K562 (cell line): ENCODE data around the gene EIF4E. TPM values are rescaled to one million over a fixed set of nuclear protein-coding genes. Genes with fewer than 3 reads are reported as not detected.

Source experiments
- C11orf30 ChIP-seq: fragments of 450-650 bp; IDR thresholded peaks from 2 replicates; pipeline ENCODE4 v1.6.1; 2016; ENCODE audit warnings: low read depth, mild to moderate bottlenecking
- CBFA2T3 ChIP-seq: fragments of 450-650 bp; IDR thresholded peaks from 2 replicates; pipeline ENCODE4 v1.6.1; 2017
- CBX3 ChIP-seq, 2 experiments: IDR thresholded peaks; 1 replicate in 1 of 2; 2 replicates in 1 of 2; pipeline ENCODE4 v1.6.1; 2012; ENCODE audit warnings: inconsistent platforms in 2 of 2, low read length in 2 of 2, borderline replicate concordance in 1 of 2, control low read depth in 1 of 2
- CBX5 ChIP-seq: IDR thresholded peaks from 2 replicates; pipeline ENCODE4 v1.6.1; 2014; ENCODE audit warnings: low read depth, borderline replicate concordance
- CC2D1A ChIP-seq: fragments of 450-650 bp; IDR thresholded peaks from 2 replicates; pipeline ENCODE4 v1.6.1; 2017; ENCODE audit warnings: mild to moderate bottlenecking
- CREM ChIP-seq: IDR thresholded peaks from 2 replicates; pipeline ENCODE4 v1.6.1; 2014; ENCODE audit warnings: antibody characterized with exemption, low read depth
- DMBX1 ChIP-seq: fragments of 250-450 bp; sonication (Bioruptor Pico); IDR thresholded peaks from 2 replicates; pipeline ENCODE4 v1.8.0; 2022; ENCODE audit warnings: inconsistent platforms, mild to moderate bottlenecking, moderate library complexity, borderline replicate concordance
- EP400 ChIP-seq: fragments of 450-650 bp; IDR thresholded peaks from 2 replicates; pipeline ENCODE4 v1.6.1; 2017; ENCODE audit warnings: antibody characterized with exemption, mild to moderate bottlenecking, moderate library complexity
- HDAC1 ChIP-seq, 2 experiments: fragments of 450-650 bp; IDR thresholded peaks; 2 replicates each; pipeline ENCODE4 v1.6.1; 2016 to 2017; ENCODE audit warnings: inconsistent platforms in 1 of 2, mild to moderate bottlenecking in 1 of 2, moderate library complexity in 1 of 2
- ILF3 ChIP-seq: fragments of 450-650 bp; IDR thresholded peaks from 2 replicates; pipeline ENCODE4 v1.6.1; 2018; ENCODE audit warnings: antibody characterized with exemption, mild to moderate bottlenecking, moderate library complexity, borderline replicate concordance
- KHSRP ChIP-seq: fragments of 450-650 bp; IDR thresholded peaks from 2 replicates; pipeline ENCODE4 v1.6.1; 2017
- MYBL2 ChIP-seq, 2 experiments: fragments of 450-650 bp in 1 of 2; sonication (generic) in 1 of 2; formaldehyde crosslinking in 1 of 2; IDR thresholded peaks; 2 replicates each; pipeline versions ENCODE4 v1.6.1 to v1.8.1; 2017 to 2022; ENCODE audit warnings: borderline replicate concordance in 1 of 2, inconsistent platforms in 1 of 2, low read depth in 1 of 2, mild to moderate bottlenecking in 1 of 2, missing genetic modification reagents in 1 of 2, moderate library complexity in 1 of 2
- NFE2 ChIP-seq: IDR thresholded peaks from 2 replicates; pipeline ENCODE4 v1.6.1; 2014; ENCODE audit warnings: antibody characterized with exemption, low read depth
- SMARCE1 ChIP-seq: fragments of 450-650 bp; IDR thresholded peaks from 2 replicates; pipeline ENCODE4 v1.7.1; 2016; ENCODE audit warnings: mild to moderate bottlenecking
- XRCC4 ChIP-seq: IDR thresholded peaks from one replicate; pipeline ENCODE4 v1.6.1; 2011; ENCODE audit not compliant: insufficient read depth, insufficient read length; ENCODE audit errors: extremely low read depth
- ZBTB33 ChIP-seq: sonication (generic); formaldehyde crosslinking; IDR thresholded peaks from 2 replicates; pipeline ENCODE4 v1.8.1; 2023; ENCODE audit warnings: mild to moderate bottlenecking, missing genetic modification reagents
- ZC3H11A ChIP-seq: IDR thresholded peaks from 2 replicates; pipeline ENCODE4 v1.6.1; 2012; ENCODE audit warnings: low read depth, low read length, improper control_type of control experiment
- ZC3H4 ChIP-seq: sonication (generic); formaldehyde crosslinking; IDR thresholded peaks from 2 replicates; pipeline ENCODE4 v1.9.0; 2021; ENCODE audit warnings: missing genetic modification reagents, borderline replicate concordance
- ZNF316 ChIP-seq: fragments of 450-650 bp; IDR thresholded peaks from 2 replicates; pipeline ENCODE4 v1.6.1; 2016
- ZNF324 ChIP-seq: fragments of 250-450 bp; sonication (Bioruptor Pico); IDR thresholded peaks from 2 replicates; pipeline ENCODE4 v1.4.0; 2020; ENCODE audit warnings: mild to moderate bottlenecking
- polyA plus RNA-seq, 8 experiments: library from polyadenylated mRNA; depleted of rRNA in 4 of 8; stranded (reverse) in 5 of 8; unstranded in 3 of 8; fragments of >200 nt; fragmentation: Nextera tagmentation in 2 of 8; fragmentation: Illumina TruSeq in 1 of 8; extraction: Ambion mirVana in 2 of 8; extraction: Trizol in 1 of 8; gene quantifications; 2 replicates each; pipeline versions ENCODE4 v1.2.1 to v1.2.3, GENCODE V29; 2011 to 2014; ENCODE audit warnings: inconsistent platforms in 1 of 8, missing spikeins in 1 of 8
- total RNA-seq, 7 experiments: library from RNA; depleted of rRNA in 6 of 7; stranded (reverse); fragments of >200 nt in 6 of 7; fragmentation: Illumina TruSeq in 2 of 7; extraction: Trizol in 2 of 7; gene quantifications; 2 replicates each; pipeline versions ENCODE4 v1.2.1 to v1.2.3, GENCODE V29; 2011 to 2021; ENCODE audit warnings: low replicate concordance in 1 of 7
- TF ChIP-seq, protein P1 (sequence below): sonication (generic); IDR thresholded peaks from 2 replicates; pipeline ENCODE4 v1.6.1; 2016
- TF ChIP-seq, protein P2 (sequence below): fragments of 450-650 bp; IDR thresholded peaks from 2 replicates; pipeline ENCODE4 v1.7.1; 2018; ENCODE audit warnings: mild to moderate bottlenecking, low read depth; ENCODE audit not compliant: partially characterized antibody
- TF ChIP-seq, protein P3 (sequence below): fragments of 450-650 bp; IDR thresholded peaks from 2 replicates; pipeline ENCODE4 v1.6.1; 2016; ENCODE audit warnings: mild to moderate bottlenecking

Gene EIF4E
- total and polyA plus RNA-seq, 9 of the 15 experiments (the other 6 are each of a cell fraction or from before 2014, with no cell fraction given) = 164 to 489 (median 179) TPM

- TF ChIP-seq ZBTB33 (CRISPR knock-in tag) = peak; percentile 34; the same call in 1 of the 2 replicates
- TF ChIP-seq XRCC4 = no peak
- peak; percentile 79 for TF ChIP-seq NFE2
- peak; percentile 68; the same call in 1 of the 2 replicates for TF ChIP-seq SMARCE1
- TF ChIP-seq KHSRP = no peak
- no peak for TF ChIP-seq DMBX1 (CRISPR knock-in tag)
- TF ChIP-seq ZNF324 = no peak
- peak; percentile 51 for TF ChIP-seq ZNF316
- 0 out of 2 replicates have a peak, but pooled peaks have one; percentile 9 for TF ChIP-seq CREM
- no peak for TF ChIP-seq ZC3H11A
- peak in 1 of 2 experiments; percentile 40; a peak in 1 of 3 replicates for TF ChIP-seq CBX3 (IDR thresholded peaks at IDR 0.05; ENCODE audit: borderline replicate concordance in 1 of 2, low read length in 2 of 2)
- TF ChIP-seq, protein P1, sequence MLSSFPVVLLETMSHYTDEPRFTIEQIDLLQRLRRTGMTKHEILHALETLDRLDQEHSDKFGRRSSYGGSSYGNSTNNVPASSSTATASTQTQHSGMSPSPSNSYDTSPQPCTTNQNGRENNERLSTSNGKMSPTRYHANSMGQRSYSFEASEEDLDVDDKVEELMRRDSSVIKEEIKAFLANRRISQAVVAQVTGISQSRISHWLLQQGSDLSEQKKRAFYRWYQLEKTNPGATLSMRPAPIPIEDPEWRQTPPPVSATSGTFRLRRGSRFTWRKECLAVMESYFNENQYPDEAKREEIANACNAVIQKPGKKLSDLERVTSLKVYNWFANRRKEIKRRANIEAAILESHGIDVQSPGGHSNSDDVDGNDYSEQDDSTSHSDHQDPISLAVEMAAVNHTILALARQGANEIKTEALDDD = peak; percentile 87
- peak in 1 of 2 experiments; percentile 55; a peak in 1 of 4 replicates for TF ChIP-seq HDAC1 (IDR thresholded peaks at IDR 0.05)
- no peak for TF ChIP-seq CBX5
- TF ChIP-seq MYBL2 (IDR thresholded peaks at IDR 0.05; ENCODE audit: low read depth) = peak; percentile 67
- TF ChIP-seq MYBL2 (CRISPR knock-in tag; IDR thresholded peaks at IDR 0.05; ENCODE audit: borderline replicate concordance) = no peak
- TF ChIP-seq EP400 = peak; percentile 45; the same call in 1 of the 2 replicates
- no peak for TF ChIP-seq ZC3H4 (CRISPR knock-in tag)
- peak; percentile 43; the same call in 1 of the 2 replicates for TF ChIP-seq CC2D1A
- TF ChIP-seq, protein P2, sequence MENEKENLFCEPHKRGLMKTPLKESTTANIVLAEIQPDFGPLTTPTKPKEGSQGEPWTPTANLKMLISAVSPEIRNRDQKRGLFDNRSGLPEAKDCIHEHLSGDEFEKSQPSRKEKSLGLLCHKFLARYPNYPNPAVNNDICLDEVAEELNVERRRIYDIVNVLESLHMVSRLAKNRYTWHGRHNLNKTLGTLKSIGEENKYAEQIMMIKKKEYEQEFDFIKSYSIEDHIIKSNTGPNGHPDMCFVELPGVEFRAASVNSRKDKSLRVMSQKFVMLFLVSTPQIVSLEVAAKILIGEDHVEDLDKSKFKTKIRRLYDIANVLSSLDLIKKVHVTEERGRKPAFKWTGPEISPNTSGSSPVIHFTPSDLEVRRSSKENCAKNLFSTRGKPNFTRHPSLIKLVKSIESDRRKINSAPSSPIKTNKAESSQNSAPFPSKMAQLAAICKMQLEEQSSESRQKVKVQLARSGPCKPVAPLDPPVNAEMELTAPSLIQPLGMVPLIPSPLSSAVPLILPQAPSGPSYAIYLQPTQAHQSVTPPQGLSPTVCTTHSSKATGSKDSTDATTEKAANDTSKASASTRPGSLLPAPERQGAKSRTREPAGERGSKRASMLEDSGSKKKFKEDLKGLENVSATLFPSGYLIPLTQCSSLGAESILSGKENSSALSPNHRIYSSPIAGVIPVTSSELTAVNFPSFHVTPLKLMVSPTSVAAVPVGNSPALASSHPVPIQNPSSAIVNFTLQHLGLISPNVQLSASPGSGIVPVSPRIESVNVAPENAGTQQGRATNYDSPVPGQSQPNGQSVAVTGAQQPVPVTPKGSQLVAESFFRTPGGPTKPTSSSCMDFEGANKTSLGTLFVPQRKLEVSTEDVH = peak; percentile 91
- peak; percentile 25; the same call in 1 of the 2 replicates for TF ChIP-seq C11orf30
- no peak for TF ChIP-seq ILF3
- TF ChIP-seq, protein P3, sequence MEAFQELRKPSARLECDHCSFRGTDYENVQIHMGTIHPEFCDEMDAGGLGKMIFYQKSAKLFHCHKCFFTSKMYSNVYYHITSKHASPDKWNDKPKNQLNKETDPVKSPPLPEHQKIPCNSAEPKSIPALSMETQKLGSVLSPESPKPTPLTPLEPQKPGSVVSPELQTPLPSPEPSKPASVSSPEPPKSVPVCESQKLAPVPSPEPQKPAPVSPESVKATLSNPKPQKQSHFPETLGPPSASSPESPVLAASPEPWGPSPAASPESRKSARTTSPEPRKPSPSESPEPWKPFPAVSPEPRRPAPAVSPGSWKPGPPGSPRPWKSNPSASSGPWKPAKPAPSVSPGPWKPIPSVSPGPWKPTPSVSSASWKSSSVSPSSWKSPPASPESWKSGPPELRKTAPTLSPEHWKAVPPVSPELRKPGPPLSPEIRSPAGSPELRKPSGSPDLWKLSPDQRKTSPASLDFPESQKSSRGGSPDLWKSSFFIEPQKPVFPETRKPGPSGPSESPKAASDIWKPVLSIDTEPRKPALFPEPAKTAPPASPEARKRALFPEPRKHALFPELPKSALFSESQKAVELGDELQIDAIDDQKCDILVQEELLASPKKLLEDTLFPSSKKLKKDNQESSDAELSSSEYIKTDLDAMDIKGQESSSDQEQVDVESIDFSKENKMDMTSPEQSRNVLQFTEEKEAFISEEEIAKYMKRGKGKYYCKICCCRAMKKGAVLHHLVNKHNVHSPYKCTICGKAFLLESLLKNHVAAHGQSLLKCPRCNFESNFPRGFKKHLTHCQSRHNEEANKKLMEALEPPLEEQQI = peak; percentile 50; the same call in 1 of the 2 replicates
- TF ChIP-seq CBFA2T3 = 0 out of 2 replicates have a peak, but pooled peaks have one; percentile 35
Measured at GRCh38 chr4:98864560-98864959, 64.4 kb downstream of the EIF4E start (continued).
